Measurements from ENCODE around the gene SMAD3.
A peak's percentile ranks its signal among the peaks of the same experiment; 100 is the strongest.

DNA sequence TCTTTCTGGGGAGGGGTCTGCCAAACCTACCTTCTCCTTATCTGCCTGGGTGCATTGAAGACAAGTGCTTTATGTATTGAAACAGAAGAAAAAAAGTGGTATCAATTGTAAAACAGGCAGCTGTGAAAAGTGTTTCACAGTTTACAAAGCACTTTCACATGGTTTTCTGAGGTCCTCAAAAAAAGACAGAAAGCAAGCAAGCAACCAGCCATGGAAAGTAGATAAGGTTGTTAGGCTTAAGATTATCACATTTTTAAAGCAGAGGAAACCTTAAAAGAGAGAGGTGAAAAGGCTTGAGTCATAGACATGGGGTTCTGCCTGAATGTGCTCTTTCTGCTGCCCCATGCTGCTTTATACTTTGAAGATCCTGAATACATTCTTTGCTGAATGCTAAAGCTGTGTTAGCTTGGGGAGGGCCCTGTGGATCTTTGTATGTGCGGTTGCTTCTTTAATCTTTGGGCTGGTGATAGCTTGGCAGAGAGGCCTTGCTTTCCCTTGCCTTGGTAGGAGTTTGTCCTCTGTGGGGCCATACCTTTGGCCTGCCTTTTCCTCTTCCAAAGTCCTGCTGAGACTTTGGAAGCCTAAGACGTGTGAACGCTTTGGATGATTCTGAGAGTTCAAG is 2.6 kb downstream of the SMAD3 start:
- no peak for TF ChIP-seq E2F8 (IDR thresholded peaks at IDR 0.05; ENCODE audit: low read depth, partially characterized antibody)
- TF ChIP-seq EP300 (IDR thresholded peaks at IDR 0.05; ENCODE audit: borderline replicate concordance in 1 of 2, control insufficient read depth in 1 of 2, low read depth in 2 of 2, low read length in 2 of 2): 0 out of 4 replicates have a peak, but pooled peaks of 1 of the 2 experiments have one; percentile 15
- no peak for TF ChIP-seq TCF7 (IDR thresholded peaks at IDR 0.05; ENCODE audit: borderline replicate concordance)
- TF ChIP-seq, protein P1, sequence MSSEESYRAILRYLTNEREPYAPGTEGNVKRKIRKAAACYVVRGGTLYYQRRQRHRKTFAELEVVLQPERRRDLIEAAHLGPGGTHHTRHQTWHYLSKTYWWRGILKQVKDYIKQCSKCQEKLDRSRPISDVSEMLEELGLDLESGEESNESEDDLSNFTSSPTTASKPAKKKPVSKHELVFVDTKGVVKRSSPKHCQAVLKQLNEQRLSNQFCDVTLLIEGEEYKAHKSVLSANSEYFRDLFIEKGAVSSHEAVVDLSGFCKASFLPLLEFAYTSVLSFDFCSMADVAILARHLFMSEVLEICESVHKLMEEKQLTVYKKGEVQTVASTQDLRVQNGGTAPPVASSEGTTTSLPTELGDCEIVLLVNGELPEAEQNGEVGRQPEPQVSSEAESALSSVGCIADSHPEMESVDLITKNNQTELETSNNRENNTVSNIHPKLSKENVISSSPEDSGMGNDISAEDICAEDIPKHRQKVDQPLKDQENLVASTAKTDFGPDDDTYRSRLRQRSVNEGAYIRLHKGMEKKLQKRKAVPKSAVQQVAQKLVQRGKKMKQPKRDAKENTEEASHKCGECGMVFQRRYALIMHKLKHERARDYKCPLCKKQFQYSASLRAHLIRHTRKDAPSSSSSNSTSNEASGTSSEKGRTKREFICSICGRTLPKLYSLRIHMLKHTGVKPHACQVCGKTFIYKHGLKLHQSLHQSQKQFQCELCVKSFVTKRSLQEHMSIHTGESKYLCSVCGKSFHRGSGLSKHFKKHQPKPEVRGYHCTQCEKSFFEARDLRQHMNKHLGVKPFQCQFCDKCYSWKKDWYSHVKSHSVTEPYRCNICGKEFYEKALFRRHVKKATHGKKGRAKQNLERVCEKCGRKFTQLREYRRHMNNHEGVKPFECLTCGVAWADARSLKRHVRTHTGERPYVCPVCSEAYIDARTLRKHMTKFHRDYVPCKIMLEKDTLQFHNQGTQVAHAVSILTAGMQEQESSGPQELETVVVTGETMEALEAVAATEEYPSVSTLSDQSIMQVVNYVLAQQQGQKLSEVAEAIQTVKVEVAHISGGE (CRISPR knock-in tag; IDR thresholded peaks at IDR 0.05): no peak
- no peak for TF ChIP-seq ZZZ3 (IDR thresholded peaks at IDR 0.05; ENCODE audit: control insufficient read depth, insufficient read length, low read depth)
- TF ChIP-seq POLR2AphosphoS2 (IDR thresholded peaks at IDR 0.05; ENCODE audit: low read depth, low read length): no peak
